Loucy (cell line): Measurements from ENCODE around the gene GAPDH.

Experiments
- EZH2phosphoT487 ChIP-seq: fragments of 200-600 bp; IDR thresholded peaks from 2 replicates; pipeline ENCODE4 v1.6.1; 2018; ENCODE audit warnings: antibody characterized with exemption, mild to moderate bottlenecking, moderate library complexity, borderline replicate concordance
- TF ChIP-seq, protein P1 (sequence below): fragments of 200-600 bp; sonication (generic); conservative IDR thresholded peaks from 2 replicates; pipeline ENCODE4 v1.5.1; 2014; ENCODE audit warnings: mild to moderate bottlenecking, antibody characterized with exemption, low read length

DNA sequence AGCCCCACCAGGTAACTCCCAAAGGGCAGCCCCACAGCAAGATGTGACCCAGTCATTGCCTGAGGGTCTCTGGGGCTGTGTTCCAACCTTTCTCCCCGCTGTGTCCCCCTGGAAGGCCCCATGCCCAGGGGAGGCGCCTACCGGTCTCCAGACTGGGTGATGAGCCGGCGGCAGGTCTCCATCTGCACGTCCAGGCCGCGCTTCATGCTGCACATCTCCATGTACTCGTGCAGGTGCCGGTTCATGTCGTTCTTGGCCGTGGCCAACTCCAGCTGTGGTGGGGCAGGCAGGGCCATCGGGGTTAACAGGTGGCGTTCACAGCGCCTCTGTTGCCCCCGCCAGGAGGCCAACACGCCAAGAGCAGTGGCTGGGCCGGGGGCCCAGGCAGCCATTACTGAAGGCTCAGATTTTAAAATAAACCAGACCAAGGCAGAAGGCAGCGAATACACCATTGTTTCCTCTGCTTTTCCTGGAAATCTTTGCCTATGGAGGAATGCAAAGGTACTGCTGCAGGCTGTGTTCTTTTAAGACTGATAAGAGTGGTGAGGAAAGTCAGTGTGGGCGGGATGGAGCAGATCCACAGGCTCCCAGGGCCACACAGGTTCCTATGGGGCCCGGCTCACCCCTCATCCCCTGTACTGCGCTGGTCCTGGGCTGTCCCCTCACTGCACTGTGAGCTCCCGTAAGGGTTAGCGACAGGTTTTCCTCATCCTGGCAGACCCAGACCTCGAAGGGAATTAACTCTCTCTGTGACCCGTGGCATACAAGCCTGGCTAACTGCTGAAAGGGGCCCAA is 7.3 kb downstream of the GAPDH start:
- TF ChIP-seq, protein P1, sequence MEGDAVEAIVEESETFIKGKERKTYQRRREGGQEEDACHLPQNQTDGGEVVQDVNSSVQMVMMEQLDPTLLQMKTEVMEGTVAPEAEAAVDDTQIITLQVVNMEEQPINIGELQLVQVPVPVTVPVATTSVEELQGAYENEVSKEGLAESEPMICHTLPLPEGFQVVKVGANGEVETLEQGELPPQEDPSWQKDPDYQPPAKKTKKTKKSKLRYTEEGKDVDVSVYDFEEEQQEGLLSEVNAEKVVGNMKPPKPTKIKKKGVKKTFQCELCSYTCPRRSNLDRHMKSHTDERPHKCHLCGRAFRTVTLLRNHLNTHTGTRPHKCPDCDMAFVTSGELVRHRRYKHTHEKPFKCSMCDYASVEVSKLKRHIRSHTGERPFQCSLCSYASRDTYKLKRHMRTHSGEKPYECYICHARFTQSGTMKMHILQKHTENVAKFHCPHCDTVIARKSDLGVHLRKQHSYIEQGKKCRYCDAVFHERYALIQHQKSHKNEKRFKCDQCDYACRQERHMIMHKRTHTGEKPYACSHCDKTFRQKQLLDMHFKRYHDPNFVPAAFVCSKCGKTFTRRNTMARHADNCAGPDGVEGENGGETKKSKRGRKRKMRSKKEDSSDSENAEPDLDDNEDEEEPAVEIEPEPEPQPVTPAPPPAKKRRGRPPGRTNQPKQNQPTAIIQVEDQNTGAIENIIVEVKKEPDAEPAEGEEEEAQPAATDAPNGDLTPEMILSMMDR = no peak
- no peak for TF ChIP-seq EZH2phosphoT487
